Small intestine (tissue), 7 donors: ENCODE data around the gene AP4M1. TPM values are rescaled to one million over a fixed set of nuclear protein-coding genes. Genes with fewer than 3 reads are reported as not detected.
A peak's percentile ranks its signal among the peaks of the same experiment; 100 is the strongest.

ENCODE experiments used
- DNase-seq, 2 donors: peaks; one replicate each; pipeline versions ENCODE4 v3.0.0 to v3.0.0-alpha.2; 2013
- FAIRE-seq: peaks from 2 replicates; lab custom pipeline; 2012; peaks lifted over from hg19 to GRCh38; lab: Jason Lieb, UNC
- H3K27ac ChIP-seq, 3 donors: one replicate each; pipeline ENCODE4 v1.5.1; 2013; ENCODE audit warnings: low read length in 2 of 3, mild to moderate bottlenecking in 2 of 3, control low read depth in 1 of 3, inconsistent platforms in 1 of 3, low read depth in 1 of 3, moderate library complexity in 1 of 3
- H3K27me3 ChIP-seq, 3 donors: one replicate each; pipeline ENCODE4 v1.6.1; 2013; ENCODE audit warnings: low read length in 3 of 3, inconsistent platforms in 1 of 3; ENCODE audit not compliant: control insufficient read depth in 3 of 3, insufficient read depth in 3 of 3
- H3K36me3 ChIP-seq, 3 donors: one replicate each; pipeline ENCODE4 v1.6.1; 2013; ENCODE audit warnings: low read length in 3 of 3, inconsistent platforms in 1 of 3, low read depth in 1 of 3, mild to moderate bottlenecking in 1 of 3, moderate library complexity in 1 of 3; ENCODE audit not compliant: control insufficient read depth in 3 of 3, insufficient read depth in 2 of 3
- H3K4me1 ChIP-seq, 3 donors: one replicate each; pipeline ENCODE4 v1.6.1; 2013; ENCODE audit warnings: low read length in 2 of 3, inconsistent platforms in 1 of 3, low read depth in 1 of 3, mild to moderate bottlenecking in 1 of 3, moderate library complexity in 1 of 3; ENCODE audit not compliant: control insufficient read depth in 3 of 3, insufficient read depth in 2 of 3
- H3K4me3 ChIP-seq, 3 donors: one replicate each; pipeline ENCODE4 v1.5.1; 2013; ENCODE audit warnings: low read length in 3 of 3, control low read depth in 1 of 3, inconsistent platforms in 1 of 3, low read depth in 1 of 3, mild to moderate bottlenecking in 1 of 3, moderate library complexity in 1 of 3
- H3K9me3 ChIP-seq, 2 donors: one replicate each; pipeline ENCODE4 v1.6.1; 2013; ENCODE audit warnings: low read depth in 1 of 2, low read length in 1 of 2; ENCODE audit not compliant: control insufficient read depth in 2 of 2, insufficient read depth in 1 of 2
- WGBS, 3 donors: extraction: QIAGEN DNeasy Blood & Tissue Kit; methylation state at CpG; one replicate each; pipeline ENCODE4 v1.1.7; 2013; 5-methylcytosine and 5-hydroxymethylcytosine counted together
- polyA plus RNA-seq, 4 donors: library from polyadenylated mRNA; stranded (reverse) in 3 of 4; unstranded in 1 of 4; fragments of 200-250 nt in 3 of 4; fragments of 120-200 nt in 1 of 4; gene quantifications; one replicate each; pipeline versions ENCODE4 v1.2.1 to v1.2.3, GENCODE V29; 2013
- donor health status: healthy with polysubstance abuse.
- donor health status: control.
- donor health status: control.
- donor health status: Bipolar disorder and iron deficiency.
- donor health status: healthy.

Gene AP4M1
- polyA plus RNA-seq, 4 donors, result 14.9 to 20.6 (median 17.2) TPM

GRCh38 chr7:100157334-100158228 is 56.1 kb downstream of the AP4M1 start:
- FAIRE-seq, result no peak
- peaks cover 4 to 48% (median 5%) of the 10 kb centered on the region in 3 donors for H3K4me1 ChIP-seq
- H3K36me3 ChIP-seq, result peaks cover 3 to 50% (median 5%) of the 10 kb centered on the region in 3 donors
- peak overlapping the region; percentile 78 to 82 (median 78) for H3K4me3 ChIP-seq
- peak overlapping the region in 1 of 3 donors; percentile 42 for H3K27ac ChIP-seq
- WGBS, 3 donors, result 21 to 29% (median 22%) methylated on average over 21 to 32 of the region's 32 CpGs
- DNase-seq, result peak; percentile 49 to 59
- no peaks in the 10 kb centered on the region for H3K9me3 ChIP-seq
- no peaks in the 10 kb centered on the region for H3K27me3 ChIP-seq

Other genes starting within 250 kb of the AP4M1 start
- gene OR2AE1, start 224.6 kb upstream of the AP4M1 start, polyA plus RNA-seq, result under 1 TPM in 2 of 4 donors, not detected in 2; 0.09 TPM
- 10 to 100 TPM; 18.8 to 36.3 (median 20.0) TPM for gene TRIM4, start 182.1 kb upstream of the AP4M1 start, polyA plus RNA-seq
- gene GJC3, start 172.0 kb upstream of the AP4M1 start, polyA plus RNA-seq, result under 1 TPM in 2 of 4 donors, not detected in 2; 0.22 to 0.33 TPM
- 10 to 100 TPM in 3 of 4 donors, 1 to 10 TPM in 1; 8.3 to 62.4 (median 33.9) TPM for gene AZGP1, start 125.6 kb upstream of the AP4M1 start, polyA plus RNA-seq
- gene ZKSCAN1, start 86.0 kb upstream of the AP4M1 start, polyA plus RNA-seq, result 10 to 100 TPM; 10.8 to 47.8 (median 19.1) TPM
- 10 to 100 TPM in 1 of 4 donors, 1 to 10 TPM in 3; 4.0 to 12.5 (median 6.5) TPM for gene ZSCAN21, start 51.9 kb upstream of the AP4M1 start, polyA plus RNA-seq
- 10 to 100 TPM; 20.3 to 55.2 (median 27.2) TPM for gene ZNF3, start 19.9 kb upstream of the AP4M1 start, polyA plus RNA-seq
- 10 to 100 TPM; 76.7 to 92.0 (median 85.6) TPM for gene COPS6, start 12.7 kb upstream of the AP4M1 start, polyA plus RNA-seq
- 10 to 100 TPM; 35.8 to 87.8 (median 63.3) TPM for gene MCM7, start 246 bp upstream of the AP4M1 start, polyA plus RNA-seq
- 10 to 100 TPM; 12.2 to 33.5 (median 25.6) TPM for gene TAF6, start 17.7 kb downstream of the AP4M1 start, polyA plus RNA-seq
- gene CNPY4, start 18.0 kb downstream of the AP4M1 start, polyA plus RNA-seq, result 10 to 100 TPM in 1 of 4 donors, 1 to 10 TPM in 3; 2.5 to 14.0 (median 7.5) TPM
- gene MBLAC1, start 25.3 kb downstream of the AP4M1 start, polyA plus RNA-seq, result 1 to 10 TPM; 2.0 to 3.3 (median 2.7) TPM
- 100 to 1,000 TPM; 141 to 370 (median 222) TPM for gene LAMTOR4, start 47.3 kb downstream of the AP4M1 start, polyA plus RNA-seq
- gene TRAPPC14, start 57.1 kb downstream of the AP4M1 start, polyA plus RNA-seq, result 10 to 100 TPM; 16.7 to 28.0 (median 23.7) TPM
- 1 to 10 TPM in 2 of 4 donors, under 1 TPM in 1, not detected in 1; 0.67 to 4.4 (median 1.2) TPM for gene GAL3ST4, start 67.0 kb downstream of the AP4M1 start, polyA plus RNA-seq
- gene GPC2, start 75.7 kb downstream of the AP4M1 start, polyA plus RNA-seq, result 1 to 10 TPM in 1 of 4 donors, under 1 TPM in 1, not detected in 2; 0.94 to 2.1 TPM
- gene STAG3, start 76.3 kb downstream of the AP4M1 start, polyA plus RNA-seq, result 1 to 10 TPM in 2 of 4 donors, under 1 TPM in 1, not detected in 1; 0.81 to 9.6 (median 3.6) TPM
- gene PVRIG, start 118.3 kb downstream of the AP4M1 start, polyA plus RNA-seq, result 1 to 10 TPM in 2 of 4 donors, under 1 TPM in 2; 0.45 to 1.2 (median 0.91) TPM
- 1 to 10 TPM in 1 of 4 donors, under 1 TPM in 1, not detected in 2; 0.06 to 3.1 TPM for gene SPDYE3, start 206.1 kb downstream of the AP4M1 start, polyA plus RNA-seq